ENCODE results near the gene MINDY4. TPM values are rescaled to one million over a fixed set of nuclear protein-coding genes. Genes with fewer than 3 reads are reported as not detected.

The MINDY4 gene
- total RNA-seq, 1 experiment from 2014 or later, result 1.8 TPM

GRCh38 chr7:30817371-30817767 lies 46.2 kb downstream of the MINDY4 start:
- POLR2A ChIA-PET, result no interaction called here
- CTCF ChIA-PET, result interaction anchor here (0.7 to 5.6 kb wide), 7 partner anchors 11 to 305 kb away, joined by 3 to 26 read pairs (median 6); no protein-coding TSS in a partner anchor
- peak; percentile 74 for ATAC-seq

GRCh38 chr7:30824821-30825720 lies 53.9 kb downstream of the MINDY4 start:
- CTCF ChIA-PET, result no interaction called here
- no peak for ATAC-seq
- no peak overlapping the region for H3K4me3 Mint-ChIP-seq
- H3K27ac Mint-ChIP-seq, result no peak overlapping the region
- POLR2A ChIA-PET, result no interaction called here
- peaks cover 3% of the 10 kb centered on the region for H3K36me3 Mint-ChIP-seq
- TF ChIP-seq ZBTB21 (CRISPR knock-in tag; IDR thresholded peaks at IDR 0.05; ENCODE audit: borderline replicate concordance) (no peak), E2F1 (CRISPR knock-in tag; IDR thresholded peaks at IDR 0.05) (no peak), ZNF232 (CRISPR knock-in tag; IDR thresholded peaks at IDR 0.05) (no peak), TEAD1 (CRISPR knock-in tag; IDR thresholded peaks at IDR 0.05) (no peak), PRRX2 (CRISPR knock-in tag; IDR thresholded peaks at IDR 0.05) (no peak), FOXK1 (CRISPR knock-in tag; IDR thresholded peaks at IDR 0.05) (no peak), CBFB (CRISPR knock-in tag; IDR thresholded peaks at IDR 0.05; ENCODE audit: low read depth) (no peak), JAZF1 (CRISPR knock-in tag; IDR thresholded peaks at IDR 0.05) (no peak), SOX15 (CRISPR knock-in tag; IDR thresholded peaks at IDR 0.05) (no peak), TCF7 (CRISPR knock-in tag; IDR thresholded peaks at IDR 0.05; ENCODE audit: low read depth) (no peak), SMAD4 (CRISPR knock-in tag; IDR thresholded peaks at IDR 0.05) (no peak), ZNF671 (CRISPR knock-in tag; IDR thresholded peaks at IDR 0.05) (no peak), JUN (CRISPR knock-in tag; IDR thresholded peaks at IDR 0.05) (no peak), ZNF396 (CRISPR knock-in tag; IDR thresholded peaks at IDR 0.05; ENCODE audit: borderline replicate concordance) (no peak), ELF4 (CRISPR knock-in tag; IDR thresholded peaks at IDR 0.05; ENCODE audit: low read depth) (no peak), HMGA2 (CRISPR knock-in tag; IDR thresholded peaks at IDR 0.05) (no peak), AR (CRISPR knock-in tag; IDR thresholded peaks at IDR 0.05) (no peak), CDX4 (CRISPR knock-in tag; IDR thresholded peaks at IDR 0.05; ENCODE audit: borderline replicate concordance) (no peak), E2F5 (CRISPR knock-in tag; IDR thresholded peaks at IDR 0.05) (no peak), OVOL2 (CRISPR knock-in tag; IDR thresholded peaks at IDR 0.05; ENCODE audit: borderline replicate concordance) (no peak)
- no peaks in the 10 kb centered on the region for H3K27me3 Mint-ChIP-seq (ENCODE audit: low read depth)
- H3K4me1 Mint-ChIP-seq, result peaks cover 16% of the 10 kb centered on the region
- DNase-seq (ENCODE audit: low spot score), result no peak
- H3K9me3 Mint-ChIP-seq, result peaks cover 8% of the 10 kb centered on the region

More at GRCh38 chr7:30817371-30817767, 46.2 kb downstream of the MINDY4 start:
- peaks cover 4% of the 10 kb centered on the region; the same call in 1 of the 2 replicates for H3K9me3 Mint-ChIP-seq
- H3K36me3 Mint-ChIP-seq, result no peaks in the 10 kb centered on the region
- DNase-seq (ENCODE audit: low spot score), result no peak
- H3K4me3 Mint-ChIP-seq, result no peak overlapping the region
- H3K27ac Mint-ChIP-seq, result no peak overlapping the region
- peaks cover 18% of the 10 kb centered on the region for H3K4me1 Mint-ChIP-seq
- TF ChIP-seq ATF3 (CRISPR knock-in tag; conservative IDR thresholded peaks at IDR 0.05) (no peak), KAT7 (CRISPR knock-in tag; IDR thresholded peaks at IDR 0.05; ENCODE audit: borderline replicate concordance) (no peak), ZNF232 (CRISPR knock-in tag; IDR thresholded peaks at IDR 0.05) (no peak), MXD4 (CRISPR knock-in tag; IDR thresholded peaks at IDR 0.05; ENCODE audit: borderline replicate concordance) (no peak), MYBL2 (CRISPR knock-in tag; IDR thresholded peaks at IDR 0.05) (no peak), SP1 (CRISPR knock-in tag; conservative IDR thresholded peaks at IDR 0.05) (no peak)
- H3K27me3 Mint-ChIP-seq (ENCODE audit: low read depth), result no peaks in the 10 kb centered on the region

Data from WTC11 (cell line).